A549 (cell line): ENCODE results near the gene GAN. TPM values are rescaled to one million over a fixed set of nuclear protein-coding genes. Genes with fewer than 3 reads are reported as not detected.

Experiments
- ATAC-seq, 2 experiments: fragments of 200-7000 bp in 1 of 2; fragments of >200 bp in 1 of 2; cut with Nextera tagmentation in 1 of 2; cut with Tn5 transposase in 1 of 2; 3 replicates each; pipeline versions ENCODE4 v1.8.0 to v1.9.1; 2018 to 2020; ENCODE audit warnings: mild to moderate bottlenecking in 1 of 2, moderate library complexity in 1 of 2
- CTCF ChIA-PET: fragments of 300-600 bp; sonication (Branson Sonifier 250); formaldehyde crosslinking; extraction: SDS; loops from one replicate; lab custom pipeline; 2021; ENCODE audit warnings: antibody characterized with exemption, inconsistent platforms; lab: Yijun Ruan, JAX
- POLR2A ChIA-PET: fragments of 350-600 bp; formaldehyde crosslinking; extraction: SDS; loops from one replicate; lab custom pipeline; 2021; ENCODE audit warnings: antibody characterized with exemption, inconsistent platforms; lab: Yijun Ruan, JAX
- DNase-seq, 2 experiments: peaks; one replicate each; pipeline versions ENCODE4 v3.0.0 to v3.0.0-alpha.2; 2011 to 2016; ENCODE audit warnings: low read depth in 1 of 2, low spot score in 1 of 2
- FAIRE-seq: peaks from 2 replicates; lab custom pipeline; 2011; peaks lifted over from hg19 to GRCh38; lab: Jason Lieb, UNC
- H3K27ac ChIP-seq, 2 experiments: fragments of >200 bp; sonication (Bioruptor Twin); formaldehyde crosslinking; 3 replicates each; pipeline ENCODE4 v1.5.1; 2016 to 2017
- H3K4me1 ChIP-seq: fragments of >200 bp; sonication (Bioruptor Twin); formaldehyde crosslinking; 3 replicates; pipeline ENCODE4 v1.6.1; 2016
- H3K4me2 ChIP-seq: fragments of >200 bp; sonication (Bioruptor Twin); formaldehyde crosslinking; 3 replicates; pipeline ENCODE4 v1.6.1; 2016
- H3K4me3 ChIP-seq: fragments of >200 bp; sonication (Bioruptor Twin); formaldehyde crosslinking; 3 replicates; pipeline ENCODE4 v1.5.1; 2016
- H3K9me3 ChIP-seq: fragments of >200 bp; sonication (Bioruptor Twin); formaldehyde crosslinking; 3 replicates; pipeline ENCODE4 v1.6.1; 2016
- EHMT2 ChIP-seq: fragments of 200-600 bp; sonication (generic); IDR thresholded peaks from 2 replicates; pipeline ENCODE4 v1.6.1; 2016; ENCODE audit warnings: antibody characterized with exemption, low read depth, mild to moderate bottlenecking, moderate library complexity
- FOSL2 ChIP-seq, 2 experiments: fragments of 450-650 bp in 1 of 2; fragments of >200 bp in 1 of 2; sonication (Bioruptor Twin) in 1 of 2; formaldehyde crosslinking; IDR thresholded peaks; 2 replicates each; pipeline versions ENCODE4 v1.5.0 to v1.6.1; 2016 to 2020; ENCODE audit warnings: mild to moderate bottlenecking in 1 of 2, moderate library complexity in 1 of 2
- FOXS1 ChIP-seq: fragments of 250-450 bp; sonication (Bioruptor Pico); IDR thresholded peaks from 2 replicates; pipeline ENCODE4 v1.5.0; 2020; ENCODE audit warnings: mild to moderate bottlenecking, moderate library complexity
- HEYL ChIP-seq: fragments of 250-450 bp; sonication (Bioruptor Pico); IDR thresholded peaks from 2 replicates; pipeline ENCODE4 v1.8.0; 2021; ENCODE audit warnings: mild to moderate bottlenecking, moderate library complexity
- HOXA7 ChIP-seq: fragments of 250-450 bp; sonication (Bioruptor Pico); IDR thresholded peaks from 2 replicates; pipeline ENCODE4 v1.5.0; 2020; ENCODE audit warnings: mild to moderate bottlenecking, moderate library complexity
- JUN ChIP-seq, 2 experiments: fragments of >200 bp; sonication (Bioruptor Twin); formaldehyde crosslinking; IDR thresholded peaks; 2 replicates in 1 of 2; 3 replicates in 1 of 2; pipeline ENCODE4 v1.6.1; 2016 to 2017
- KDM5A ChIP-seq: fragments of 200-600 bp; sonication (generic); IDR thresholded peaks from 2 replicates; pipeline ENCODE4 v1.6.1; 2016; ENCODE audit warnings: antibody characterized with exemption, mild to moderate bottlenecking
- MAFK ChIP-seq: fragments of 450-650 bp; IDR thresholded peaks from 2 replicates; pipeline ENCODE4 v1.6.1; 2014; ENCODE audit not compliant: partially characterized antibody
- PHF8 ChIP-seq: fragments of 200-600 bp; sonication (generic); IDR thresholded peaks from 2 replicates; pipeline ENCODE4 v1.6.1; 2016; ENCODE audit warnings: low read depth, mild to moderate bottlenecking, antibody characterized with exemption, moderate library complexity, borderline replicate concordance
- POLR2AphosphoS2 ChIP-seq: conservative IDR thresholded peaks from 2 replicates; pipeline ENCODE4 v1.6.1; 2012; ENCODE audit warnings: low read length, improper control_type of control experiment, inconsistent platforms
- RCOR1 ChIP-seq: fragments of 150-350 bp; IDR thresholded peaks from 2 replicates; pipeline ENCODE4 v1.6.1; 2014; ENCODE audit warnings: antibody characterized with exemption, low read length, low read depth
- RNF2 ChIP-seq: fragments of 200-600 bp; sonication (generic); IDR thresholded peaks from 2 replicates; pipeline ENCODE4 v1.6.1; 2016; ENCODE audit warnings: low read depth, mild to moderate bottlenecking, antibody characterized with exemption, moderate library complexity, borderline replicate concordance
- WGBS: methylation state at CpG from one replicate; pipeline ENCODE4 v1.1.6; 2017; ENCODE audit errors: missing lambda C conversion rate; 5-methylcytosine and 5-hydroxymethylcytosine counted together
- polyA plus RNA-seq, 4 experiments: library from polyadenylated mRNA; depleted of rRNA in 3 of 4; stranded (reverse); fragments of >200 nt; fragmentation: RNase III in 1 of 4; extraction: RNeasy Plus Mini Kit Qiagen cat#74134 plus additional on column Dnase treatment in 1 of 4; gene quantifications; 2 replicates in 3 of 4; 3 replicates in 1 of 4; pipeline ENCODE4 v1.2.3, GENCODE V29; 2011 to 2017
- TF ChIP-seq, protein P1 (sequence below): fragments of 200-600 bp; sonication (generic); IDR thresholded peaks from 2 replicates; pipeline ENCODE4 v1.6.1; 2016; ENCODE audit warnings: antibody characterized with exemption, mild to moderate bottlenecking, moderate library complexity
- TF ChIP-seq, protein P2 (sequence below): fragments of 150-350 bp; IDR thresholded peaks from 2 replicates; pipeline ENCODE4 v1.6.1; 2014; ENCODE audit warnings: low read depth, mild to moderate bottlenecking, low read length
- TF ChIP-seq, protein P3 (sequence below): fragments of >200 bp; sonication (Bioruptor Twin); formaldehyde crosslinking; IDR thresholded peaks from 2 replicates; pipeline ENCODE4 v1.6.1; 2016
- TF ChIP-seq, protein P4 (sequence below): fragments of 250-450 bp; sonication (Bioruptor Pico); IDR thresholded peaks from 2 replicates; pipeline ENCODE4 v1.5.0; 2021; ENCODE audit warnings: mild to moderate bottlenecking, moderate library complexity, borderline replicate concordance
- TF ChIP-seq, protein P5 (sequence below): IDR thresholded peaks from 2 replicates; pipeline ENCODE4 v1.6.1; 2012; ENCODE audit warnings: low read depth, borderline replicate concordance

The GAN gene
- polyA plus RNA-seq, 2 of the 4 experiments (the other 2 are of a cell fraction), result 2.8 to 8.1 TPM

DNA sequence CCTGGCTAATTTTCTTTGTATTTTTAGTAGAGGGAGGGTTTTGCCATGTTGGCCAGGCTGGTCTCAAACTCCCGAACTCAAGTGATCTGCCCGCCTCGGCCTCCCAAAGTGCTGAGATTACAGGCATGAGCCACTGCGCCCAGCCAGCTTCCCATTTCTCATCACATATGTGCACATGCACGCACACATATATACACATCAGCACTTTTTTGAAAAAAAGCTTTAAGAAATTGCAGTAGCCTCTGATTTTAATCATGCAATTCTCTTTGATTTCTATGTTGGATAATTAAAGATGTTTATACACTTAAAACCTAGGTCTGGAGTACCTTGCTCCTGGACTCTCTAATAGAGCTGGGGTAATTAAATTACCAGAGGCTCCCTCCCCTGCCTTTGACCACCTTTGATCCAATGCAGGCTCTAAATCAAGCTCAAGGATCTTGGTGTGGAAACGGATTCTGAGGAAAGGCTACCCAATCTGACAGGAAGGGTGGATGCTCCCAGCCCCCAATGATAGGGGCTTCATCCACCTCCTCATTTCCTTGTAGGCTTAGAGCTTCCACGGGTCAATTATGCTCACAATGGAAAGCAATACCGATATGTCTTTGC lies 29.7 kb upstream of the GAN start:
- TF ChIP-seq MAFK, result peak; percentile 32
- no peak for TF ChIP-seq RCOR1

DNA sequence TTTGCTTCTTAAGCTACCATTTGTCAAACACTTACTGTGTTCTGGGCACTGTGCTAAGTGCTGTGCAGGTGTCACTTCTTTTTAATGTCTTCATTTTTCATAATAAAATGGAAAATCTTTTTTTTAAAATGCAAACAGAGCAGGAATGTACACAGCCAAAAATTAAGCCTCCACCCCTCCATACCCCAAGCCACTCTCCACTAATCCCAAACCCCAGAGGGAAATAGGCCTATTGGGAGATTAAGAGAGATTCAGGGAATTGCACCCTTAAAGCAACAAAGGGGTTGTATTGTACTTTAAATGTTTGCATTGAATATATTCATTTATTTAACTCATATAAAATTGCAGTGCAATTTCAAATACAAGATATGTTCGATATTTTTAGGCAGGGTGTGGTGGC lies 28.6 kb upstream of the GAN start:
- CTCF ChIA-PET, result interaction anchor here (1.1 to 1.2 kb wide), 2 partner anchors 8 to 25 kb away, joined by 3 read pairs; no protein-coding TSS in a partner anchor

More for the DNA sequence above, 29.7 kb upstream of the GAN start:
- 80% methylated on average over 8 of the region's 8 CpGs for WGBS
- Histone ChIP-seq H3K4me3 (no peak overlapping the region), H3K4me1 (no peaks in the 10 kb centered on the region), H3K9me3 (no peaks in the 10 kb centered on the region), H3K27ac (no peak overlapping the region), H3K4me2 (no peak overlapping the region)
- ATAC-seq (no peak), DNase-seq (no peak), FAIRE-seq (no peak)
- POLR2A ChIA-PET, result no interaction called here
- CTCF ChIA-PET, result interaction anchor here (0.6 to 1.2 kb wide), 4 partner anchors 9 to 84 kb away, joined by 3 to 5 read pairs (median 3); no protein-coding TSS in a partner anchor

DNA sequence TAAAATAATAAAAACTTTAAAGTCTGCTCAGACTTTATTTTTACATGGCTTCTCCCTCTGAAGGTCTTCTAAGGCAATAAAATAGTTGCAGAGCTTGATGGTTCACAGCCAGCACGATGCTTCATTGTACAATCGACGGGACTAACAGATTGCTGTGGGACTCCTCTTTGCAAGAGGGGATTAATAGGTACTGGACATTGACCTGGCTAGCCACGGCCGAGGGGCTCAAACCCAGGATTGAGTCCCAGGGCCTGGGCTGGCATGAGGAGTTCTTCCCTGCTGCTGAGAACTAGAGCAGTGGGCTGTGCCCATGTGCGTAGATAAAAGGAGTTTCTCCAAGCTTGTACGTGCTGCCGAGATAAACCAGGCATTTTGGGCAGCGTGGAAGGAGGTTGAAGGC lies 23.6 kb upstream of the GAN start:
- DNase-seq (no peak), ATAC-seq (no peak), FAIRE-seq (no peak)
- ChIA-PET CTCF (no interaction called here), POLR2A (no interaction called here)
- Histone ChIP-seq H3K9me3 (no peaks in the 10 kb centered on the region), H3K27ac (no peak overlapping the region), H3K4me1 (peaks cover 10% of the 10 kb centered on the region; the same call in 2 of the 3 replicates), H3K4me3 (no peak overlapping the region), H3K4me2 (no peak overlapping the region)
- WGBS, result 85% methylated on average over 9 of the region's 9 CpGs
- TF ChIP-seq FOXS1 (CRISPR knock-in tag) (no peak), EHMT2 (no peak), KDM5A (no peak), RNF2 (no peak)
- TF ChIP-seq, protein P1, sequence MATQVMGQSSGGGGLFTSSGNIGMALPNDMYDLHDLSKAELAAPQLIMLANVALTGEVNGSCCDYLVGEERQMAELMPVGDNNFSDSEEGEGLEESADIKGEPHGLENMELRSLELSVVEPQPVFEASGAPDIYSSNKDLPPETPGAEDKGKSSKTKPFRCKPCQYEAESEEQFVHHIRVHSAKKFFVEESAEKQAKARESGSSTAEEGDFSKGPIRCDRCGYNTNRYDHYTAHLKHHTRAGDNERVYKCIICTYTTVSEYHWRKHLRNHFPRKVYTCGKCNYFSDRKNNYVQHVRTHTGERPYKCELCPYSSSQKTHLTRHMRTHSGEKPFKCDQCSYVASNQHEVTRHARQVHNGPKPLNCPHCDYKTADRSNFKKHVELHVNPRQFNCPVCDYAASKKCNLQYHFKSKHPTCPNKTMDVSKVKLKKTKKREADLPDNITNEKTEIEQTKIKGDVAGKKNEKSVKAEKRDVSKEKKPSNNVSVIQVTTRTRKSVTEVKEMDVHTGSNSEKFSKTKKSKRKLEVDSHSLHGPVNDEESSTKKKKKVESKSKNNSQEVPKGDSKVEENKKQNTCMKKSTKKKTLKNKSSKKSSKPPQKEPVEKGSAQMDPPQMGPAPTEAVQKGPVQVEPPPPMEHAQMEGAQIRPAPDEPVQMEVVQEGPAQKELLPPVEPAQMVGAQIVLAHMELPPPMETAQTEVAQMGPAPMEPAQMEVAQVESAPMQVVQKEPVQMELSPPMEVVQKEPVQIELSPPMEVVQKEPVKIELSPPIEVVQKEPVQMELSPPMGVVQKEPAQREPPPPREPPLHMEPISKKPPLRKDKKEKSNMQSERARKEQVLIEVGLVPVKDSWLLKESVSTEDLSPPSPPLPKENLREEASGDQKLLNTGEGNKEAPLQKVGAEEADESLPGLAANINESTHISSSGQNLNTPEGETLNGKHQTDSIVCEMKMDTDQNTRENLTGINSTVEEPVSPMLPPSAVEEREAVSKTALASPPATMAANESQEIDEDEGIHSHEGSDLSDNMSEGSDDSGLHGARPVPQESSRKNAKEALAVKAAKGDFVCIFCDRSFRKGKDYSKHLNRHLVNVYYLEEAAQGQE, result no peak
- TF ChIP-seq, protein P2, sequence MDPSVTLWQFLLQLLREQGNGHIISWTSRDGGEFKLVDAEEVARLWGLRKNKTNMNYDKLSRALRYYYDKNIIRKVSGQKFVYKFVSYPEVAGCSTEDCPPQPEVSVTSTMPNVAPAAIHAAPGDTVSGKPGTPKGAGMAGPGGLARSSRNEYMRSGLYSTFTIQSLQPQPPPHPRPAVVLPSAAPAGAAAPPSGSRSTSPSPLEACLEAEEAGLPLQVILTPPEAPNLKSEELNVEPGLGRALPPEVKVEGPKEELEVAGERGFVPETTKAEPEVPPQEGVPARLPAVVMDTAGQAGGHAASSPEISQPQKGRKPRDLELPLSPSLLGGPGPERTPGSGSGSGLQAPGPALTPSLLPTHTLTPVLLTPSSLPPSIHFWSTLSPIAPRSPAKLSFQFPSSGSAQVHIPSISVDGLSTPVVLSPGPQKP, result no peak
- TF ChIP-seq, protein P3, sequence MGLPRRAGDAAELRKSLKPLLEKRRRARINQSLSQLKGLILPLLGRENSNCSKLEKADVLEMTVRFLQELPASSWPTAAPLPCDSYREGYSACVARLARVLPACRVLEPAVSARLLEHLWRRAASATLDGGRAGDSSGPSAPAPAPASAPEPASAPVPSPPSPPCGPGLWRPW, result no peak

More for the DNA sequence above, 28.6 kb upstream of the GAN start:
- POLR2A ChIA-PET, result no interaction called here
- Histone ChIP-seq H3K9me3 (no peaks in the 10 kb centered on the region), H3K27ac (no peak overlapping the region), H3K4me1 (no peaks in the 10 kb centered on the region), H3K4me3 (no peak overlapping the region), H3K4me2 (no peak overlapping the region)
- FAIRE-seq, result no peak
- no peak for TF ChIP-seq FOSL2 (IDR thresholded peaks at IDR 0.05)
- no peak for TF ChIP-seq FOSL2 (CRISPR knock-in tag; IDR thresholded peaks at IDR 0.05)
- TF ChIP-seq, protein P3, result no peak
- 86% methylated on average over 1 of the region's 1 CpG for WGBS
- no peak for ATAC-seq
- no peak for DNase-seq

DNA sequence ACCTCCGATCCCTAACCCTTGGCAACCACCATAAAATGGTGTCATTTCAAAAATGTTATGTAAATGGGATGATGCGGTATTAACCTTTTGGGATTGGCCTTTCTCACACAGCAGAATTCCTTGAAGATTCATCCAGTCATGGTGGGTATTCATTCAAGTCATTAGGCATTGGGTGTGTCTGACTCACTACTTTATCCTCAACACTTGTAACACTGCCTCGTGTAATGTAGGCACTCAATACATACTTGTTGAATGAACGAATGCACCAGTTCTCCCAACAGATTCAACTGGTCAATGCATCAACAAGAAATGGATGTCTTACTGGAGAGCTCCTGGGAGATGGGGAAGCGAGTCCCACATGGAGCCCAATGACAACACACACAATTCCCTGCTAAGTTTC lies 21.8 kb upstream of the GAN start:
- 69% methylated on average over 5 of the region's 5 CpGs for WGBS
- H3K9me3 ChIP-seq, result no peaks in the 10 kb centered on the region
- no peak for ATAC-seq
- no peak for DNase-seq
- no peak overlapping the region for H3K4me2 ChIP-seq
- H3K27ac ChIP-seq, result no peak overlapping the region
- ChIA-PET POLR2A (no interaction called here), CTCF (no interaction called here)
- H3K4me1 ChIP-seq, result peaks cover 10% of the 10 kb centered on the region; the same call in 2 of the 3 replicates
- FAIRE-seq, result no peak
- H3K4me3 ChIP-seq, result no peak overlapping the region
- no peak for TF ChIP-seq JUN (IDR thresholded peaks at IDR 0.05)
- TF ChIP-seq POLR2AphosphoS2, result no peak
- no peak for TF ChIP-seq EHMT2
- TF ChIP-seq PHF8, result no peak
- TF ChIP-seq, protein P4, sequence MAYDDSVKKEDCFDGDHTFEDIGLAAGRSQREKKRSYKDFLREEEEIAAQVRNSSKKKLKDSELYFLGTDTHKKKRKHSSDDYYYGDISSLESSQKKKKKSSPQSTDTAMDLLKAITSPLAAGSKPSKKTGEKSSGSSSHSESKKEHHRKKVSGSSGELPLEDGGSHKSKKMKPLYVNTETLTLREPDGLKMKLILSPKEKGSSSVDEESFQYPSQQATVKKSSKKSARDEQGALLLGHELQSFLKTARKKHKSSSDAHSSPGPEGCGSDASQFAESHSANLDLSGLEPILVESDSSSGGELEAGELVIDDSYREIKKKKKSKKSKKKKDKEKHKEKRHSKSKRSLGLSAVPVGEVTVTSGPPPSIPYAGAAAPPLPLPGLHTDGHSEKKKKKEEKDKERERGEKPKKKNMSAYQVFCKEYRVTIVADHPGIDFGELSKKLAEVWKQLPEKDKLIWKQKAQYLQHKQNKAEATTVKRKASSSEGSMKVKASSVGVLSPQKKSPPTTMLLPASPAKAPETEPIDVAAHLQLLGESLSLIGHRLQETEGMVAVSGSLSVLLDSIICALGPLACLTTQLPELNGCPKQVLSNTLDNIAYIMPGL (CRISPR knock-in tag), result no peak
- TF ChIP-seq HEYL (CRISPR knock-in tag), result no peak
- TF ChIP-seq, protein P2, result no peak
- TF ChIP-seq HOXA7 (CRISPR knock-in tag), result no peak
- TF ChIP-seq, protein P5, sequence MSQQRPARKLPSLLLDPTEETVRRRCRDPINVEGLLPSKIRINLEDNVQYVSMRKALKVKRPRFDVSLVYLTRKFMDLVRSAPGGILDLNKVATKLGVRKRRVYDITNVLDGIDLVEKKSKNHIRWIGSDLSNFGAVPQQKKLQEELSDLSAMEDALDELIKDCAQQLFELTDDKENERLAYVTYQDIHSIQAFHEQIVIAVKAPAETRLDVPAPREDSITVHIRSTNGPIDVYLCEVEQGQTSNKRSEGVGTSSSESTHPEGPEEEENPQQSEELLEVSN, result no peak
